ENCODE results near the gene RPTOR. TPM values are rescaled to one million over a fixed set of nuclear protein-coding genes. Genes with fewer than 3 reads are reported as not detected.

RPTOR gene
- total and polyA plus RNA-seq, 10 of the 15 experiments (the other 5 are each of a cell fraction or from before 2014, with no cell fraction given): 0.18 to 32.1 (median 7.8) TPM

GRCh38 chr17:80732268-80732667, 187.6 kb downstream of the RPTOR start (continued):
- TF ChIP-seq ZBTB40 (IDR thresholded peaks at IDR 0.05; ENCODE audit: borderline replicate concordance): no peak
- no peak for TF ChIP-seq NFYA (IDR thresholded peaks at IDR 0.05; ENCODE audit: borderline replicate concordance, low read depth, low read length)
- no peak for TF ChIP-seq PRDM15 (CRISPR knock-in tag; IDR thresholded peaks at IDR 0.05)
- TF ChIP-seq STAT3 (IDR thresholded peaks at IDR 0.05; ENCODE audit: low read depth, low read length): no peak
